ENCODE data around the gene DPP6. TPM values are rescaled to one million over a fixed set of nuclear protein-coding genes. Genes with fewer than 3 reads are reported as not detected.
"Not testable (repeated sequence)": the region's sequence is repeated elsewhere in the genome, so short reads cannot be mapped to it uniquely, and the experiment has no call there.

DPP6 gene
- total RNA-seq, 2 donors from 2014 or later = not detected

DNA sequence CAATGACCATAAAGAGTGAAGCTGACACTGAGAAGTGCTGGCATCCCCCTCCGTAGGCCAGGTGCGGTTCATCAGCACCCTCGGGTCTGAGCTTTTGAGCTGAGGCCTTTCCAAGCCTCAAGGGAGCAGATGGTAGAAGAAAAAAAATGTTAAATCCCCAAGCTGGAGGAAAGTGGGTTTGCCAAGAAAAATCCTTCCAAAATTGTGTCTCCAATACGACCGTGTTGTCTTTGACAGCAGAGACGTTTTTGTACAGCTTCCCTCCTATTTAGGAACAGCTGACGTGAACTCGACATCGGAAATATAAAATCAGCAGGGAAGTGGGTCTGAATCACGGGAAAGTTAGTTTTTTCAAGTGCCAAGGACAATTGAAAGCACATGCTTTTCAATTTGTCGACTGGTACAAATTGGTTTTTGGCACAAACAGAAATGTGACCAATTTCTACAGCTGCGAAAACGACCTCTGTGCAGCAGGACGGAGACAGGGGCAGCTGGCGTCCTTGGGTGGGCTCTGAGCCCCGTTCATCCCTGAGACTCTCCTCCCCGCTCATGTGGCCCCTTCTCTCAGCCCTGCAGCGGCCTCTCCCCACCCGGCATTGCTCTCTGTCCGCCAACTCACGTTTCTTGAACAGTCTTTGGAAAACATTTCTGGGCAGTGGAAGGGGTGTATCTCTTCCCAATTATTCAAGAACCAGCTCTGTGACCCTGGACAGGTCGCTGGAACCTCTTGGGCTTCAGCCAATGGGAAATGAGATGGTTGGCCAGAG, 860.9 kb downstream of the DPP6 start:
- Mint-ChIP-seq H3K9me3 (no peaks in the 10 kb centered on the region), H3K4me3 (no peak overlapping the region), H3K36me3 (ENCODE audit: insufficient read depth in 2 of 2) (peaks cover 0 to 5% of the 10 kb centered on the region in 2 donors), H3K4me1 (ENCODE audit: low read depth) (peaks cover 7% of the 10 kb centered on the region), H3K27ac (no peak overlapping the region), H3K27me3 (ENCODE audit: low read depth) (peaks cover 16% of the 10 kb centered on the region)
- DNase-seq (no peak), ATAC-seq (replicated peaks in 1 of 2) (no peak)

GRCh38 chr7:154913638-154914307, 861.6 kb downstream of the DPP6 start:
- Mint-ChIP-seq H3K27me3 (ENCODE audit: low read depth) (peaks cover 16% of the 10 kb centered on the region), H3K9me3 (no peaks in the 10 kb centered on the region), H3K4me1 (ENCODE audit: low read depth) (peaks cover 7% of the 10 kb centered on the region), H3K27ac (no peak overlapping the region), H3K4me3 (peak overlapping the region; percentile 78 to 91), H3K36me3 (ENCODE audit: insufficient read depth in 2 of 2) (peaks cover 0 to 5% of the 10 kb centered on the region in 2 donors)
- DNase-seq (peak; percentile 89 to 90), ATAC-seq (replicated peaks in 1 of 2) (peak; percentile 93 to 96)

DNA sequence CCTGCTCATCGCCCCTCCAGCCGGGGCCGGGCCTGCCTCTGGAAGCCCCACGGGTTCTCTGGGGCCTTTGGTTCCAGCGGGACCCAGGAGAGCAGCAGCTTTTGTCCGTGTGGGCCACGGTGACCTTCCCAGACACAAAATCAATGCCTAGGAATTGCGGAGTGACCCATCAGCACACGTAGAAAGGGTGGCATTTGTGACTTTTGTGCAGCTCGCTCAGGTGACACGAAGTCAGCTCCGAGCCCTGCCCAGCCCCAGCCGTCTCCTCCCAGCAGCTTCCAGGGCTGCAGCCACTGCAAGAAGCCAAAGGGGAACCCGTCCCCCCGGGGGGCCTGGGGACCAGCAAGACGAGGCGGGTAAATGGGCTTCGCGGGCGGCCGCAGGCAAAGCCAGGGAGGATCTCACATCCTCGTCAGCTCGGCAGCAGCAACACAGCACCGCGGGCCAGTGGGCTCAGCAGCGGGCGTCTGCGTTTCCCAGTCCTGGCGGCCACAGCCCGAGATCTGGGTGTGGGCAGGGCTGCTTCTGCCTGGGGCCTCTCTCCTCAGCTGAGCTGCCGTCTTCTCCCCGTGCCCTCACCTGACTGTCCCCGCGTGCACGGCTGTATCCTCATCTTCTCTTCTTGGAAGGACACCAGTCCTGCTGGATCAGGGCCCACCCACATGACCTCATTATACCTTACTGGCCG, 862.3 kb downstream of the DPP6 start:
- Mint-ChIP-seq H3K36me3 (ENCODE audit: insufficient read depth in 2 of 2) (peaks cover 0 to 5% of the 10 kb centered on the region in 2 donors), H3K27ac (no peak overlapping the region), H3K4me3 (peak overlapping the region in 1 of 2 donors; percentile 31), H3K27me3 (ENCODE audit: low read depth) (peaks cover 14% of the 10 kb centered on the region), H3K4me1 (ENCODE audit: low read depth) (peaks cover 7% of the 10 kb centered on the region), H3K9me3 (no peaks in the 10 kb centered on the region)
- no peak for DNase-seq
- ATAC-seq (replicated peaks in 1 of 2) = no peak

DNA sequence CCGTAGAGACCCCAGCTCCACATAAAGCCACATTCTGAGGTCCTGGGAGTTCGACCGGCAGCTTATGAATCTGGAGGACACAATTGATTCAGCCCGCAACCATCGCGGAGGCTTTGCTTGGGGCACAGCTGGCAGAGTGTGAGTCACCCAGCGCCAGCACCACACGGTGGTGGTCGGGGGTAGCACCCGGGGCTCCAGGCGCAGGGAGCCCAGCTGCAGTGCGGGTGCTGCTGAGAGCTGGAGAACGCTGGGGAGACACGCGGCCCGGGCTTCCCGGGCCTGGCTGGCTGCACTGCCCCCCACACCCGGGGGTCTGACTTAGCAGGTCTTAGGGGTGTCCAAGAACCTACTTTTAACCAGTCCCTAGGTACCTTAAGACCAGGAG, 862.8 kb downstream of the DPP6 start:
- no peak overlapping the region for H3K27ac Mint-ChIP-seq
- DNase-seq (no peak), ATAC-seq (replicated peaks in 1 of 2) (no peak)
- peaks cover 0 to 5% of the 10 kb centered on the region in 2 donors for H3K36me3 Mint-ChIP-seq (ENCODE audit: insufficient read depth in 2 of 2)
- peaks cover 11% of the 10 kb centered on the region for H3K27me3 Mint-ChIP-seq (ENCODE audit: low read depth)
- H3K4me1 Mint-ChIP-seq (ENCODE audit: low read depth) = peaks cover 7% of the 10 kb centered on the region
- H3K9me3 Mint-ChIP-seq = no peaks in the 10 kb centered on the region
- H3K4me3 Mint-ChIP-seq = peak overlapping the region in 1 of 2 donors; percentile 31

DNA sequence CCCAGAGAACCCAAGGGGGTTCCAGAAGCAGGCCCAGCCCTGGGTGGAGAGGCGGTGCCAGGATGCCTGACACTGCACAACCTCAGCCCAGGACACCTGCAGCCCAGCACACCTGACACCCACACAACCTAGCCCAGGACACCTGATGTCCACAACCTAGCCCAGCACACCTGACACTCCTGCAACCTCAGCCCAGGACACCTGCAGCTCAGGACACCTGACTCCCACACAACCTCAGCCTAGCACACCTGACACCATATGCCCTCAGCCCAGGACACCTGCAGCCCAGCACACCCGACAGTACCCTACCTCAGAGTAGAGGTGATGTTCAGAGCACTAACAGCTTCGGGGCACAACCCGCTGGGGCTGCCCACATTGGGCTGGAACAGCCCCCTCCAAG, 863.4 kb downstream of the DPP6 start:
- Mint-ChIP-seq H3K9me3 (no peaks in the 10 kb centered on the region), H3K27ac (no peak overlapping the region), H3K4me3 (no peak overlapping the region), H3K36me3 (ENCODE audit: insufficient read depth in 2 of 2) (peaks cover 0 to 5% of the 10 kb centered on the region in 2 donors), H3K4me1 (ENCODE audit: low read depth) (peaks cover 7% of the 10 kb centered on the region), H3K27me3 (ENCODE audit: low read depth) (peaks cover 11% of the 10 kb centered on the region)
- ATAC-seq (replicated peaks in 1 of 2) (no peak), DNase-seq (no peak)

DNA sequence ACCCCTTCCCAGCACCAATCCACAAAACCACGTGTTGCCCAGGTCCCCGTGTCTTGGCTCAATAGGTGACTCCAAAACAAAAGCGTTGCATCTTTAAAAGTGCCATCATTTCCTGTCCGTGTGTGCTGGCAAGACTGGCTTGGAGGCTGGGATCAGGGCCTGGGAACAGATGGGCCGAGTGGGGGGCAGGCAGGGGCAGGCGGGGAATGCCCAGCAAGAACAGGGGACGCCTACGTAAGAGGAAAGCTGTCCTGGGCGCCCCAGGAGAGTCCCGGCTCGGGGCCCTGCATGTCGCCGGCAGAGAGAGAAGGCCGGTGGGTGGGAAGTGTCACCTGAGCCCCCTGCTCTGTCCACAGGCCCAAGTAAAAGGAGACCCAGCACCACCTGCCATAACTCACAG, 864.2 kb downstream of the DPP6 start:
- peaks cover 0 to 1% of the 10 kb centered on the region in 2 donors for H3K36me3 Mint-ChIP-seq (ENCODE audit: insufficient read depth in 2 of 2)
- peaks cover 7% of the 10 kb centered on the region for H3K4me1 Mint-ChIP-seq (ENCODE audit: low read depth)
- H3K9me3 Mint-ChIP-seq = no peaks in the 10 kb centered on the region
- no peak for ATAC-seq (replicated peaks in 1 of 2)
- peaks cover 11% of the 10 kb centered on the region for H3K27me3 Mint-ChIP-seq (ENCODE audit: low read depth)
- no peak for DNase-seq
- no peak overlapping the region for H3K4me3 Mint-ChIP-seq
- H3K27ac Mint-ChIP-seq = no peak overlapping the region

- Mint-ChIP-seq H3K27me3 (ENCODE audit: low read depth) (peaks cover 10% of the 10 kb centered on the region), H3K36me3 (ENCODE audit: insufficient read depth in 2 of 2) (no peaks in the 10 kb centered on the region), H3K9me3 (no peaks in the 10 kb centered on the region), H3K4me1 (ENCODE audit: low read depth) (peaks cover 7% of the 10 kb centered on the region), H3K4me3 (no peak overlapping the region), H3K27ac (no peak overlapping the region)
- ATAC-seq (replicated peaks in 1 of 2) (no peak), DNase-seq (no peak)
Measured at GRCh38 chr7:154916856-154917807, 864.9 kb downstream of the DPP6 start.

GRCh38 chr7:154917808-154918160, 865.6 kb downstream of the DPP6 start:
- Mint-ChIP-seq H3K4me3 (no peak overlapping the region), H3K4me1 (ENCODE audit: low read depth) (peaks cover 7% of the 10 kb centered on the region), H3K27me3 (ENCODE audit: low read depth) (peaks cover 6% of the 10 kb centered on the region), H3K27ac (no peak overlapping the region), H3K9me3 (no peaks in the 10 kb centered on the region), H3K36me3 (ENCODE audit: insufficient read depth in 2 of 2) (no peaks in the 10 kb centered on the region)
- ATAC-seq (replicated peaks in 1 of 2) (no peak), DNase-seq (no peak)

DNA sequence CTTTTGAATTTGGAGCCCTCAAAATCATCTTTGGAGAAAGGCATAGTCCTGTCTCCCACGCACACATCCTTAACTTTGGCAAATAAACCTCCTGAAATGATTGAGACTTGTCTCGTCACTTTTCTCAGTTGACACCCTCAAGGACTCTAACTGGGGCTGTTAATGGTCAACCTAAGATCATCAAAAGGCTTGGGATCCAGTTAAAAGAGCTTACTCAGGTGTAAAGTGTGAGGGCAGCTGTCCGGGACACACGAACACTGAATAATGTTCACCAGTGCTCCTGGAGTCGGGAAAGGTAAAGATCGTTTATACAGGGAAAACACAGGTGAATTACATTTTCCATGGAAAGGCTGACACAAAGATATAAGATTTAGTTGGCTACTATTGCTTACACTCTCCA, 866.1 kb downstream of the DPP6 start:
- Mint-ChIP-seq H3K27ac (no peak overlapping the region), H3K27me3 (ENCODE audit: low read depth) (peaks cover 6% of the 10 kb centered on the region), H3K4me3 (no peak overlapping the region), H3K4me1 (ENCODE audit: low read depth) (peaks cover 7% of the 10 kb centered on the region), H3K36me3 (ENCODE audit: insufficient read depth in 2 of 2) (no peaks in the 10 kb centered on the region), H3K9me3 (no peaks in the 10 kb centered on the region)
- ATAC-seq (replicated peaks in 1 of 2) = no peak
- DNase-seq = no peak

DNA sequence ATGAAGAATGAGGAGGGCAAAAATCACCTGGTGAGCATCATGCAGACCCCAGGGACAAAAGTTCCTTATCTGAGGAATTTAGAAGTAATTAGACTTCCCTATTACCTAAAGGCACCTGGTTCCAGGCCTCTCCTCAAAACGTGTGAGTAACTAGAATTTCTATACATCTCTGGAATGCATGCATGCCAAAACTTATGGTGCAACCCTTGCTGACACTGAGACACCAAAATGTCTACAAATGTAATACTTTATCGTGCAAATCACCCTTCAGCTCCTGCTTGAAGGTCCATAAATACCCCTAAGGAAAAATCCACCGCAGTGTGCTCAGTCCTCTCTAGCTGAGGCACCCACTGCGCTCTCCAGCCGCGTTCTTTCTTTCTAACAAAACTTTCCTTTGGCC, 866.5 kb downstream of the DPP6 start:
- ATAC-seq (replicated peaks in 1 of 2) = no peak
- Mint-ChIP-seq H3K4me1 (ENCODE audit: low read depth) (peaks cover 4% of the 10 kb centered on the region), H3K36me3 (ENCODE audit: insufficient read depth in 2 of 2) (no peaks in the 10 kb centered on the region), H3K9me3 (no peaks in the 10 kb centered on the region), H3K4me3 (no peak overlapping the region), H3K27ac (no peak overlapping the region), H3K27me3 (ENCODE audit: low read depth) (peaks cover 4% of the 10 kb centered on the region)
- DNase-seq = no peak

DNA sequence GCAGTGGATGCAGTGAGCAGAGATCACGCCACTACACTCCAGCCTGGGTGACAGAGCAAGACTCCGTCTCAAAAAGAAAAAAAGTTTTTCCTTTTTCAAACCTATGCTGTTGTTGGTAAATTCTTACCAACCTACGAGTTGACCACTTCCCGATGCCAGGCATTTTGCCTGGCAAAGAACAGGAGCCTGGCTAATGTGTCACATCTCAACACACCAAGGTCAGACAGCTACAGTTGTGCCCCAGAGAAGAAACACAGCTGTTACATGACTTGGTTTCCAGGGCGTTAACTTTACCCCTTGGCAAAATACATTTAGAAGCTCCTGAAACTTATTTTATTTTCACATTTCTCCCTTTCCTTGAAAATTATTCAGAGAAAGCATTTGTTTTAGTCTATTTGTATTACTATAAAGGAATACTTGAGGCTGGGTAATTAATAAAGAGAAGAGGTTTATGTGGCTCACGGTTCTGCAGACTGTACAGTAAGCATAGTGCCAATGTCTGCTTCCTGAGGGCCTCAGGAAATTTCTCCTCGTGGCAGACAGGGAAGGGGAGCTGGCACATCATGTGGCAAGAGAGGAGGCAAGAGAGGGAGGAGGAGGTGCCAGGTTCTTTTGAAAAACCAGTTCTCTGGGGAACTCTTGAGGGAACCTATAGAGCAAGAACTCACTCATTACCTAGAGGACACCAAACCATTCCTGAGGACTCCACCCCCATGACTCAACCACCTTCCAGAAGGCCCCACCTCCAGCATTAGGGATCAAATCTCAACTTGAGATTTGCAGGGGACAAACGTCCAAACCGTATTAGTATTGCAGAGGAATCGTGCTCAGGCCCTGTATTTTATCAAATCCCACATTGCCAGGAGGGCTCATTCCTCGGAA, 867.4 kb downstream of the DPP6 start:
- H3K27me3 Mint-ChIP-seq (ENCODE audit: low read depth) = no peaks in the 10 kb centered on the region
- no peaks in the 10 kb centered on the region for H3K9me3 Mint-ChIP-seq
- H3K4me3 Mint-ChIP-seq = no peak overlapping the region
- no peak overlapping the region for H3K27ac Mint-ChIP-seq
- no peaks in the 10 kb centered on the region for H3K4me1 Mint-ChIP-seq (ENCODE audit: low read depth)
- no peak for ATAC-seq (replicated peaks in 1 of 2)
- DNase-seq = no peak
- H3K36me3 Mint-ChIP-seq (ENCODE audit: insufficient read depth in 2 of 2) = no peaks in the 10 kb centered on the region

GRCh38 chr7:154922472-154922871, 870.3 kb downstream of the DPP6 start:
- not testable (repeated sequence) for ATAC-seq (replicated peaks in 1 of 2); H3K9me3 Mint-ChIP-seq; H3K27ac Mint-ChIP-seq; H3K27me3 Mint-ChIP-seq (ENCODE audit: low read depth); H3K4me3 Mint-ChIP-seq; H3K4me1 Mint-ChIP-seq (ENCODE audit: low read depth); H3K36me3 Mint-ChIP-seq (ENCODE audit: insufficient read depth in 2 of 2); DNase-seq
